GM23338 (cell line): ENCODE data around the gene GPR152.

Experiments
- CREB1 ChIP-seq: fragments of 250-450 bp; sonication (Bioruptor Pico); IDR thresholded peaks from 2 replicates; pipeline ENCODE4 v1.5.0; 2020; ENCODE audit warnings: low read depth, mild to moderate bottlenecking, moderate library complexity
- CTCF ChIP-seq, 2 experiments: fragments of 200-600 bp in 1 of 2; sonication (generic) in 1 of 2; conservative IDR thresholded peaks; 2 replicates each; pipeline versions ENCODE4 v1.5.1 to v1.6.1; 2016 to 2017; ENCODE audit warnings: antibody characterized with exemption in 2 of 2, low read depth in 2 of 2, mild to moderate bottlenecking in 2 of 2, moderate library complexity in 1 of 2
- ETS1 ChIP-seq: IDR thresholded peaks from 2 replicates; pipeline ENCODE4 v1.6.1; 2016; ENCODE audit warnings: antibody characterized with exemption
- EZH2 ChIP-seq: fragments of 200-600 bp; sonication (generic); IDR thresholded peaks from one replicate; pipeline ENCODE4 v1.8.0; 2017; ENCODE audit warnings: antibody characterized with exemption, mild to moderate bottlenecking, low read depth; ENCODE audit not compliant: unreplicated experiment
- EZH2phosphoT487 ChIP-seq: fragments of 200-600 bp; sonication (generic); IDR thresholded peaks from one replicate; pipeline ENCODE4 v1.8.1; 2018; ENCODE audit warnings: antibody characterized with exemption; ENCODE audit not compliant: unreplicated experiment
- JUNB ChIP-seq: IDR thresholded peaks from one replicate; pipeline ENCODE4 v1.6.1; 2016; ENCODE audit warnings: antibody characterized with exemption; ENCODE audit not compliant: unreplicated experiment
- NANOG ChIP-seq: IDR thresholded peaks from 2 replicates; pipeline ENCODE4 v1.6.1; 2016; ENCODE audit warnings: antibody characterized with exemption, borderline replicate concordance
- POLR2AphosphoS5 ChIP-seq: IDR thresholded peaks from 2 replicates; pipeline ENCODE4 v1.6.1; 2016; ENCODE audit warnings: antibody characterized with exemption, low read depth
- REST ChIP-seq: IDR thresholded peaks from one replicate; pipeline ENCODE4 v1.6.1; 2018; ENCODE audit warnings: antibody characterized with exemption; ENCODE audit not compliant: unreplicated experiment
- STAT1 ChIP-seq: IDR thresholded peaks from one replicate; pipeline ENCODE4 v1.6.1; 2016; ENCODE audit warnings: antibody characterized with exemption; ENCODE audit not compliant: unreplicated experiment
- ZNF114 ChIP-seq: fragments of 250-450 bp; sonication (Bioruptor Pico); IDR thresholded peaks from 2 replicates; pipeline ENCODE4 v1.5.0; 2020; ENCODE audit warnings: mild to moderate bottlenecking, moderate library complexity
- ZNF331 ChIP-seq: fragments of 250-450 bp; sonication (Bioruptor Pico); IDR thresholded peaks from 2 replicates; pipeline ENCODE4 v1.5.0; 2020; ENCODE audit warnings: low read depth, mild to moderate bottlenecking, moderate library complexity

- TF ChIP-seq CTCF (conservative IDR thresholded peaks at IDR 0.05; ENCODE audit: low read depth in 2 of 2) (no peak), EZH2 (no peak), EZH2phosphoT487 (no peak), REST (no peak), CREB1 (CRISPR knock-in tag) (no peak), POLR2AphosphoS5 (no peak), NANOG (no peak), JUNB (no peak), STAT1 (no peak), ETS1 (no peak), ZNF114 (no peak), ZNF331 (no peak)
Observed at GRCh38 chr11:67431346-67432249, 20.9 kb downstream of the GPR152 start.
